Measurements from ENCODE around the gene KIAA0513.

- TF ChIP-seq POLR2A (IDR thresholded peaks at IDR 0.05) (no peak), CTCF (IDR thresholded peaks at IDR 0.05) (no peak), POLR2AphosphoS5 (IDR thresholded peaks at IDR 0.05) (no peak)
These were observed 22.2 kb downstream of the KIAA0513 start for GRCh38 chr16:85049706-85050305.
